Transverse colon (tissue), 3 donors: ENCODE data around the gene MAMDC2.

ENCODE experiments used
- POLR2A ChIP-seq: fragments of 450-650 bp; IDR thresholded peaks from one replicate; pipeline ENCODE4 v1.6.1; 2016; ENCODE audit warnings: antibody characterized with exemption, mild to moderate bottlenecking, moderate library complexity
- POLR2AphosphoS5 ChIP-seq, 3 donors: sonication (generic); formaldehyde crosslinking; IDR thresholded peaks; one replicate each; pipeline ENCODE4 v1.6.1; 2016; ENCODE audit warnings: antibody characterized with exemption in 3 of 3

- TF ChIP-seq POLR2A (no peak), POLR2AphosphoS5 (IDR thresholded peaks at IDR 0.05) (no peak)
These were observed 161.8 kb downstream of the MAMDC2 start for GRCh38 chr9:70205366-70206020.
